HG03066 (cell line): ENCODE data around the gene PDE7B.

Experiments used
- ATAC-seq: cut with Tn5 transposase; IDR thresholded peaks from one replicate; pipeline ENCODE4 v1.9.1; 2021; ENCODE audit warnings: low read depth; ENCODE audit not compliant: unreplicated experiment

PDE7B gene

GRCh38 chr6:135883536-135883935 lies 32.0 kb downstream of the PDE7B start:
- no peak for ATAC-seq

- ATAC-seq, result no peak
Observed at GRCh38 chr6:135884136-135884535, 32.6 kb downstream of the PDE7B start.

GRCh38 chr6:135887069-135887468 lies 35.6 kb downstream of the PDE7B start:
- no peak for ATAC-seq

GRCh38 chr6:135888818-135889217 lies 37.3 kb downstream of the PDE7B start:
- no peak for ATAC-seq

GRCh38 chr6:135890876-135891275 lies 39.4 kb downstream of the PDE7B start:
- ATAC-seq, result no peak

- ATAC-seq, result no peak
Observed at GRCh38 chr6:135891710-135892109, 40.2 kb downstream of the PDE7B start.

GRCh38 chr6:135895231-135895911 lies 43.9 kb downstream of the PDE7B start:
- no peak for ATAC-seq

- ATAC-seq, result no peak
Observed at GRCh38 chr6:135897087-135897486, 45.6 kb downstream of the PDE7B start.

- no peak for ATAC-seq
Observed at GRCh38 chr6:135901774-135902524, 50.4 kb downstream of the PDE7B start.

- ATAC-seq, result no peak
Observed at GRCh38 chr6:135902756-135903331, 51.3 kb downstream of the PDE7B start.

GRCh38 chr6:135904666-135905065 lies 53.2 kb downstream of the PDE7B start:
- ATAC-seq, result no peak

- ATAC-seq, result no peak
Observed at GRCh38 chr6:135905604-135906300, 54.3 kb downstream of the PDE7B start.

GRCh38 chr6:135906542-135906941 lies 55.0 kb downstream of the PDE7B start:
- no peak for ATAC-seq

GRCh38 chr6:135906972-135907465 lies 55.5 kb downstream of the PDE7B start:
- ATAC-seq, result no peak

GRCh38 chr6:135909737-135910387 lies 58.4 kb downstream of the PDE7B start:
- peak; percentile 92 for ATAC-seq

- ATAC-seq, result no peak
Observed at GRCh38 chr6:135910790-135911618, 59.5 kb downstream of the PDE7B start.

- no peak for ATAC-seq
Observed at GRCh38 chr6:135913785-135914184, 62.3 kb downstream of the PDE7B start.

- no peak for ATAC-seq
Observed at GRCh38 chr6:135919026-135919425, 67.5 kb downstream of the PDE7B start.

- no peak for ATAC-seq
Observed at GRCh38 chr6:135920689-135921088, 69.2 kb downstream of the PDE7B start.

- ATAC-seq, result no peak
Observed at GRCh38 chr6:135921188-135921587, 69.7 kb downstream of the PDE7B start.
